Measurements from ENCODE around the gene DNAJB6.
"Not testable (repeated sequence)": the region's sequence is repeated elsewhere in the genome, so short reads cannot be mapped to it uniquely, and the experiment has no call there.

DNA sequence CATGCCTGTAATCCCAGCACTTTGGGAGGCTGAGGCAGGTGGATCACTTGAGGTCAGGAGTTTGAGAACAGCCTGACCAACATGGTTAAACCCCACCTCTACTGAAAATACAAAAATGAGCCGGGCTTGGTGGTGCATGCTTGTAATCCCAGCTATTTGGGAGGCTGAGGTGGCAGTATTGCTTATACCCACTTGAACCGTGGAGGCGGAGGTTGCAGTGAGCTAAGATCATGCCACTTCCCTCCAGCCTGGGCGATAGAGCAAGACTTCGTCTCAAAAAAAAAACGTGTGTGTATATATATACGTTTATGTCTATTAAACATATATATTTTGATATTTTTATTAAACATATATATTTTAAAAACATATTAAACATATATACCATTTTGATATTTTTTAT lies 5.8 kb upstream of the DNAJB6 start:
- not testable (repeated sequence) for TF ChIP-seq CTCF (IDR thresholded peaks at IDR 0.05; ENCODE audit: insufficient read depth, low read length, poor library complexity, severe bottlenecking); EZH2phosphoT487 (conservative IDR thresholded peaks at IDR 0.05; ENCODE audit: low read length)
